Fibroblast of lung (primary cell): ENCODE data around the gene KBTBD6.

Experiments
- EZH2 ChIP-seq: IDR thresholded peaks from 2 replicates; pipeline ENCODE4 v1.5.1; 2012; ENCODE audit warnings: low read length, control low read depth, mild to moderate bottlenecking; ENCODE audit errors: missing control alignments
- TF ChIP-seq, protein P1 (sequence below), 2 donors: IDR thresholded peaks in 1 of 2; conservative IDR thresholded peaks in 1 of 2; 1 replicate in 1 of 2; 2 replicates in 1 of 2; pipeline ENCODE4 v1.5.1; 2011 to 2012; ENCODE audit warnings: low read length in 2 of 2, control low read depth in 1 of 2, inconsistent platforms in 1 of 2, low read depth in 1 of 2, mild to moderate bottlenecking in 1 of 2

DNA sequence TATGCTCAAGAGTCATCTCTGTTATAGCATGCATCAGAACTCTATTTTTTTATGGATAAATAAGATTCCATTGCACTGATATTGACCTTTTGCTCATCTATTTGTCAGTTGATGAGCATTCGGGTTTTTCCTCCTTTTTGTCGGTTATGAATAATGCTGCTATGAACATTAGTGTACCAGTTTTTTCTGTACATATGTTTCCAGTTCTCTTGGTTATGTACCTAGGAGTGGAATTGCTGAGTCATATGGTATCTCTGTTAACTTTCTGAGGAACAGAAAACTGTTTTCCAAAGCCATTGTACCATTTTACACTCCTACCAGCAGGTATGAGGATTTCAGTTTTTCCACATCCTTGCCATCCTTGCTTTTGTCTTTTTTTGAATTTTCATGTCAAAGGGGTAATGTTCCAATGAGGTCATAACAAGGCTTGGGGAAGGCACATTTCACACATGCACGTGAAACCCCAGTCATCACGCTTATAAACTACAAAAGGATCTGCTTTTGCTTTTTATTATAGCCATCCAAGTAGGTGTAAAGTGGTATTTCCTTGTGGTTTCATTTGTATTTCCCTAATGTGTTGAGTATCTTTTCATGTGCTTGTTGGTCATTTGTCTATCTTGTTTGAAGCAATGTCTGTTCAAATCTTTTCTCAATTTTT lies 47.1 kb upstream of the KBTBD6 start:
- TF ChIP-seq, protein P1, sequence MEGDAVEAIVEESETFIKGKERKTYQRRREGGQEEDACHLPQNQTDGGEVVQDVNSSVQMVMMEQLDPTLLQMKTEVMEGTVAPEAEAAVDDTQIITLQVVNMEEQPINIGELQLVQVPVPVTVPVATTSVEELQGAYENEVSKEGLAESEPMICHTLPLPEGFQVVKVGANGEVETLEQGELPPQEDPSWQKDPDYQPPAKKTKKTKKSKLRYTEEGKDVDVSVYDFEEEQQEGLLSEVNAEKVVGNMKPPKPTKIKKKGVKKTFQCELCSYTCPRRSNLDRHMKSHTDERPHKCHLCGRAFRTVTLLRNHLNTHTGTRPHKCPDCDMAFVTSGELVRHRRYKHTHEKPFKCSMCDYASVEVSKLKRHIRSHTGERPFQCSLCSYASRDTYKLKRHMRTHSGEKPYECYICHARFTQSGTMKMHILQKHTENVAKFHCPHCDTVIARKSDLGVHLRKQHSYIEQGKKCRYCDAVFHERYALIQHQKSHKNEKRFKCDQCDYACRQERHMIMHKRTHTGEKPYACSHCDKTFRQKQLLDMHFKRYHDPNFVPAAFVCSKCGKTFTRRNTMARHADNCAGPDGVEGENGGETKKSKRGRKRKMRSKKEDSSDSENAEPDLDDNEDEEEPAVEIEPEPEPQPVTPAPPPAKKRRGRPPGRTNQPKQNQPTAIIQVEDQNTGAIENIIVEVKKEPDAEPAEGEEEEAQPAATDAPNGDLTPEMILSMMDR (conservative IDR thresholded peaks at IDR 0.05 in 1 of 2, IDR thresholded peaks at IDR 0.05 in 1 of 2; ENCODE audit: low read depth in 1 of 2, low read length in 2 of 2): no peak
- no peak for TF ChIP-seq EZH2
